WTC11 (cell line): ENCODE measurements around the gene PPP4R2. TPM values are rescaled to one million over a fixed set of nuclear protein-coding genes. Genes with fewer than 3 reads are reported as not detected.

Experiments
- ATAC-seq: fragments of 200-7000 bp; cut with Tn5 transposase; 2 replicates; pipeline ENCODE4 v1.10.0; 2021; ENCODE audit warnings: mild to moderate bottlenecking, moderate library complexity
- CTCF ChIA-PET: fragments of 300-600 bp; sonication (Branson Sonifier 250); formaldehyde crosslinking; loops from one replicate; lab custom pipeline; 2021; ENCODE audit warnings: antibody characterized with exemption; lab: Charles Lee
- POLR2A ChIA-PET: fragments of 350-600 bp; sonication (Branson Sonifier 250); formaldehyde crosslinking; loops from one replicate; lab custom pipeline; 2021; ENCODE audit warnings: antibody characterized with exemption; lab: Charles Lee
- DNase-seq: peaks from one replicate; pipeline ENCODE4 v3.0.0; 2021; ENCODE audit warnings: low spot score
- H3K27ac Mint-ChIP-seq: 2 replicates; pipeline ENCODE4 v1.8.0; 2021; ENCODE audit warnings: mixed read lengths
- H3K27me3 Mint-ChIP-seq: 2 replicates; pipeline ENCODE4 v1.8.0; 2021; ENCODE audit warnings: low read depth, mild to moderate bottlenecking, moderate library complexity, mixed read lengths
- H3K36me3 Mint-ChIP-seq: 2 replicates; pipeline ENCODE4 v1.8.0; 2021; ENCODE audit warnings: mixed read lengths
- H3K4me1 Mint-ChIP-seq: 2 replicates; pipeline ENCODE4 v1.8.0; 2022; ENCODE audit warnings: mixed read lengths
- H3K4me3 Mint-ChIP-seq: 2 replicates; pipeline ENCODE4 v1.8.0; 2021; ENCODE audit warnings: mild to moderate bottlenecking, moderate library complexity, mixed read lengths
- H3K9me3 Mint-ChIP-seq: 2 replicates; pipeline ENCODE4 v1.8.0; 2021; ENCODE audit warnings: mixed read lengths
- CBFB ChIP-seq: sonication (generic); formaldehyde crosslinking; IDR thresholded peaks from 2 replicates; pipeline ENCODE4 v1.8.1; 2022; ENCODE audit warnings: mild to moderate bottlenecking, low read depth, missing genetic modification reagents
- CREM ChIP-seq: sonication (generic); formaldehyde crosslinking; IDR thresholded peaks from 2 replicates; pipeline ENCODE4 v1.8.1; 2022; ENCODE audit warnings: mild to moderate bottlenecking, missing genetic modification reagents, moderate library complexity
- EMX1 ChIP-seq: fragments of 250-450 bp; sonication (Bioruptor Pico); IDR thresholded peaks from 2 replicates; pipeline ENCODE4 v1.8.0; 2021; ENCODE audit warnings: mild to moderate bottlenecking
- FOXJ3 ChIP-seq: sonication (generic); formaldehyde crosslinking; IDR thresholded peaks from 2 replicates; pipeline ENCODE4 v1.9.0; 2021; ENCODE audit warnings: missing genetic modification reagents, mild to moderate bottlenecking, borderline replicate concordance
- FOXK1 ChIP-seq: sonication (generic); formaldehyde crosslinking; IDR thresholded peaks from 2 replicates; pipeline ENCODE4 v1.8.0; 2022; ENCODE audit warnings: mild to moderate bottlenecking, moderate library complexity, missing genetic modification reagents
- FOXP1 ChIP-seq: sonication (generic); formaldehyde crosslinking; IDR thresholded peaks from 2 replicates; pipeline ENCODE4 v1.8.0; 2022; ENCODE audit warnings: missing genetic modification reagents, mild to moderate bottlenecking, moderate library complexity, borderline replicate concordance
- NR3C1 ChIP-seq: sonication (generic); formaldehyde crosslinking; conservative IDR thresholded peaks from 2 replicates; pipeline ENCODE4 v1.8.1; 2023; ENCODE audit warnings: low read depth, mild to moderate bottlenecking, missing genetic modification reagents
- OVOL2 ChIP-seq: fragments of 250-450 bp; sonication (Bioruptor Pico); IDR thresholded peaks from 2 replicates; pipeline ENCODE4 v1.9.0; 2021; ENCODE audit warnings: mild to moderate bottlenecking, borderline replicate concordance
- PRDM15 ChIP-seq: sonication (generic); formaldehyde crosslinking; IDR thresholded peaks from 2 replicates; pipeline ENCODE4 v1.8.0; 2022; ENCODE audit warnings: missing genetic modification reagents
- PRRX2 ChIP-seq: fragments of 250-450 bp; sonication (Bioruptor Pico); IDR thresholded peaks from 2 replicates; pipeline ENCODE4 v1.8.0; 2021; ENCODE audit warnings: mild to moderate bottlenecking
- SOX15 ChIP-seq: fragments of 250-450 bp; sonication (Bioruptor Pico); IDR thresholded peaks from 2 replicates; pipeline ENCODE4 v1.9.0; 2021; ENCODE audit warnings: mild to moderate bottlenecking
- ZBTB21 ChIP-seq: sonication (generic); formaldehyde crosslinking; IDR thresholded peaks from 2 replicates; pipeline ENCODE4 v1.8.1; 2023; ENCODE audit warnings: mild to moderate bottlenecking, missing genetic modification reagents, borderline replicate concordance
- ZMAT4 ChIP-seq: fragments of 250-450 bp; sonication (Bioruptor Pico); IDR thresholded peaks from 2 replicates; pipeline ENCODE4 v1.9.0; 2021; ENCODE audit warnings: mild to moderate bottlenecking
- ZNF219 ChIP-seq: sonication (generic); formaldehyde crosslinking; IDR thresholded peaks from 2 replicates; pipeline ENCODE4 v1.8.0; 2023; ENCODE audit warnings: missing genetic modification reagents, mild to moderate bottlenecking, borderline replicate concordance
- ZNF317 ChIP-seq: sonication (generic); formaldehyde crosslinking; IDR thresholded peaks from 2 replicates; pipeline ENCODE4 v1.8.1; 2023; ENCODE audit warnings: low read depth, mild to moderate bottlenecking, moderate library complexity, missing genetic modification reagents, borderline replicate concordance
- ZNF396 ChIP-seq: fragments of 250-450 bp; sonication (Bioruptor Pico); IDR thresholded peaks from 2 replicates; pipeline ENCODE4 v1.8.0; 2021; ENCODE audit warnings: mild to moderate bottlenecking, moderate library complexity, borderline replicate concordance
- ZNF416 ChIP-seq: fragments of 250-450 bp; sonication (Bioruptor Pico); IDR thresholded peaks from 2 replicates; pipeline ENCODE4 v1.9.0; 2021; ENCODE audit warnings: mild to moderate bottlenecking, inconsistent platforms
- total RNA-seq: library from RNA; stranded (reverse); gene quantifications from 3 replicates; pipeline ENCODE4 v1.2.3, GENCODE V29; 2021
- TF ChIP-seq, protein P1 (sequence below): sonication (generic); formaldehyde crosslinking; IDR thresholded peaks from 2 replicates; pipeline ENCODE4 v1.8.0; 2022; ENCODE audit warnings: mild to moderate bottlenecking, missing genetic modification reagents
- TF ChIP-seq, protein P2 (sequence below): sonication (generic); formaldehyde crosslinking; IDR thresholded peaks from 2 replicates; pipeline ENCODE4 v1.8.1; 2022; ENCODE audit warnings: missing genetic modification reagents, borderline replicate concordance
- TF ChIP-seq, protein P3 (sequence below): fragments of 250-450 bp; sonication (Bioruptor Pico); IDR thresholded peaks from 2 replicates; pipeline ENCODE4 v1.9.0; 2021; ENCODE audit warnings: mild to moderate bottlenecking, borderline replicate concordance

The PPP4R2 gene
- total RNA-seq, 1 experiment from 2014 or later: 78.1 TPM

GRCh38 chr3:73098026-73098425 is 101.4 kb downstream of the PPP4R2 start (continued):
- TF ChIP-seq, protein P1, sequence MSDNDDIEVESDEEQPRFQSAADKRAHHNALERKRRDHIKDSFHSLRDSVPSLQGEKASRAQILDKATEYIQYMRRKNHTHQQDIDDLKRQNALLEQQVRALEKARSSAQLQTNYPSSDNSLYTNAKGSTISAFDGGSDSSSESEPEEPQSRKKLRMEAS (CRISPR knock-in tag): no peak
- TF ChIP-seq FOXK1 (CRISPR knock-in tag): no peak
- TF ChIP-seq, protein P2, sequence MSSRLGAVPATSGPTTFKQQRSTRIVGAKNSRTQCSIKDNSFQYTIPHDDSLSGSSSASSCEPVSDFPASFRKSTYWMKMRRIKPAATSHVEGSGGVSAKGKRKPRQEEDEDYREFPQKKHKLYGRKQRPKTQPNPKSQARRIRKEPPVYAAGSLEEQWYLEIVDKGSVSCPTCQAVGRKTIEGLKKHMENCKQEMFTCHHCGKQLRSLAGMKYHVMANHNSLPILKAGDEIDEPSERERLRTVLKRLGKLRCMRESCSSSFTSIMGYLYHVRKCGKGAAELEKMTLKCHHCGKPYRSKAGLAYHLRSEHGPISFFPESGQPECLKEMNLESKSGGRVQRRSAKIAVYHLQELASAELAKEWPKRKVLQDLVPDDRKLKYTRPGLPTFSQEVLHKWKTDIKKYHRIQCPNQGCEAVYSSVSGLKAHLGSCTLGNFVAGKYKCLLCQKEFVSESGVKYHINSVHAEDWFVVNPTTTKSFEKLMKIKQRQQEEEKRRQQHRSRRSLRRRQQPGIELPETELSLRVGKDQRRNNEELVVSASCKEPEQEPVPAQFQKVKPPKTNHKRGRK (CRISPR knock-in tag): no peak
- no peak for TF ChIP-seq NR3C1
- TF ChIP-seq PRDM15 (CRISPR knock-in tag): no peak
- TF ChIP-seq SOX15: no peak
- no peak for TF ChIP-seq FOXP1
- no peak for TF ChIP-seq CBFB
- no peak for TF ChIP-seq ZNF219 (CRISPR knock-in tag)

- ATAC-seq: no peak
- DNase-seq: no peak
- ChIA-PET CTCF (no interaction called here), POLR2A (no interaction called here)
- no peaks in the 10 kb centered on the region; the same call in 1 of the 2 replicates for H3K27me3 Mint-ChIP-seq
- no peaks in the 10 kb centered on the region for H3K9me3 Mint-ChIP-seq
- no peaks in the 10 kb centered on the region for H3K36me3 Mint-ChIP-seq
- H3K27ac Mint-ChIP-seq: no peak overlapping the region
- no peak overlapping the region for H3K4me3 Mint-ChIP-seq
- TF ChIP-seq ZBTB21 (no peak), ZNF416 (CRISPR knock-in tag) (no peak), ZNF317 (CRISPR knock-in tag) (no peak), ZNF396 (CRISPR knock-in tag) (no peak), EMX1 (no peak), CREM (CRISPR knock-in tag) (no peak), PRRX2 (CRISPR knock-in tag) (no peak), FOXJ3 (CRISPR knock-in tag) (no peak), CBFB (no peak), OVOL2 (CRISPR knock-in tag) (no peak), ZMAT4 (CRISPR knock-in tag) (no peak)
- TF ChIP-seq, protein P2 (CRISPR knock-in tag): no peak
- TF ChIP-seq, protein P3, sequence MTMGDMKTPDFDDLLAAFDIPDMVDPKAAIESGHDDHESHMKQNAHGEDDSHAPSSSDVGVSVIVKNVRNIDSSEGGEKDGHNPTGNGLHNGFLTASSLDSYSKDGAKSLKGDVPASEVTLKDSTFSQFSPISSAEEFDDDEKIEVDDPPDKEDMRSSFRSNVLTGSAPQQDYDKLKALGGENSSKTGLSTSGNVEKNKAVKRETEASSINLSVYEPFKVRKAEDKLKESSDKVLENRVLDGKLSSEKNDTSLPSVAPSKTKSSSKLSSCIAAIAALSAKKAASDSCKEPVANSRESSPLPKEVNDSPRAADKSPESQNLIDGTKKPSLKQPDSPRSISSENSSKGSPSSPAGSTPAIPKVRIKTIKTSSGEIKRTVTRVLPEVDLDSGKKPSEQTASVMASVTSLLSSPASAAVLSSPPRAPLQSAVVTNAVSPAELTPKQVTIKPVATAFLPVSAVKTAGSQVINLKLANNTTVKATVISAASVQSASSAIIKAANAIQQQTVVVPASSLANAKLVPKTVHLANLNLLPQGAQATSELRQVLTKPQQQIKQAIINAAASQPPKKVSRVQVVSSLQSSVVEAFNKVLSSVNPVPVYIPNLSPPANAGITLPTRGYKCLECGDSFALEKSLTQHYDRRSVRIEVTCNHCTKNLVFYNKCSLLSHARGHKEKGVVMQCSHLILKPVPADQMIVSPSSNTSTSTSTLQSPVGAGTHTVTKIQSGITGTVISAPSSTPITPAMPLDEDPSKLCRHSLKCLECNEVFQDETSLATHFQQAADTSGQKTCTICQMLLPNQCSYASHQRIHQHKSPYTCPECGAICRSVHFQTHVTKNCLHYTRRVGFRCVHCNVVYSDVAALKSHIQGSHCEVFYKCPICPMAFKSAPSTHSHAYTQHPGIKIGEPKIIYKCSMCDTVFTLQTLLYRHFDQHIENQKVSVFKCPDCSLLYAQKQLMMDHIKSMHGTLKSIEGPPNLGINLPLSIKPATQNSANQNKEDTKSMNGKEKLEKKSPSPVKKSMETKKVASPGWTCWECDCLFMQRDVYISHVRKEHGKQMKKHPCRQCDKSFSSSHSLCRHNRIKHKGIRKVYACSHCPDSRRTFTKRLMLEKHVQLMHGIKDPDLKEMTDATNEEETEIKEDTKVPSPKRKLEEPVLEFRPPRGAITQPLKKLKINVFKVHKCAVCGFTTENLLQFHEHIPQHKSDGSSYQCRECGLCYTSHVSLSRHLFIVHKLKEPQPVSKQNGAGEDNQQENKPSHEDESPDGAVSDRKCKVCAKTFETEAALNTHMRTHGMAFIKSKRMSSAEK: no peak
- peaks cover 25% of the 10 kb centered on the region for H3K4me1 Mint-ChIP-seq
Measured at GRCh38 chr3:73098873-73099272, 102.3 kb downstream of the PPP4R2 start.
